GM12878 (cell line): ENCODE results near the gene PTPRN2.

ENCODE experiments used
- ATF2 ChIP-seq: IDR thresholded peaks from 2 replicates; pipeline ENCODE4 v1.6.1; 2012; ENCODE audit warnings: low read length, inconsistent platforms
- CHD2 ChIP-seq: IDR thresholded peaks from 2 replicates; pipeline ENCODE4 v1.6.1; 2011; ENCODE audit warnings: low read depth, low read length, improper control_type of control experiment, borderline replicate concordance
- CREM ChIP-seq: IDR thresholded peaks from 2 replicates; pipeline ENCODE4 v1.6.1; 2014; ENCODE audit warnings: antibody characterized with exemption, low read depth
- EZH2 ChIP-seq: IDR thresholded peaks from 2 replicates; pipeline ENCODE4 v1.6.1; 2012; ENCODE audit warnings: low read depth, mild to moderate bottlenecking, control low read depth, inconsistent platforms, low read length, borderline replicate concordance; ENCODE audit not compliant: control insufficient read depth
- GABPA ChIP-seq: IDR thresholded peaks from 2 replicates; pipeline ENCODE4 v1.6.1; 2014; ENCODE audit warnings: antibody characterized with exemption, low read depth, mild to moderate bottlenecking, inconsistent platforms
- HDAC2 ChIP-seq: fragments of 200-600 bp; sonication (generic); IDR thresholded peaks from 2 replicates; pipeline ENCODE4 v1.6.1; 2017
- POLR2A ChIP-seq: IDR thresholded peaks from 2 replicates; pipeline ENCODE4 v1.6.1; 2011; ENCODE audit warnings: low read depth, mild to moderate bottlenecking, low read length
- POLR2AphosphoS5 ChIP-seq: IDR thresholded peaks from 2 replicates; pipeline ENCODE4 v1.6.1; 2011; ENCODE audit warnings: mild to moderate bottlenecking, low read length, inconsistent platforms
- TF ChIP-seq, protein P1 (sequence below), 3 experiments: IDR thresholded peaks in 2 of 3; conservative IDR thresholded peaks in 1 of 3; 2 replicates each; pipeline ENCODE4 v1.5.1; 2011; ENCODE audit warnings: low read depth in 3 of 3, low read length in 3 of 3, mild to moderate bottlenecking in 3 of 3, control low read depth in 2 of 3, moderate library complexity in 2 of 3, inconsistent platforms in 1 of 3, mixed read lengths in 1 of 3; ENCODE audit not compliant: control insufficient read depth in 2 of 3, insufficient read depth in 1 of 3; ENCODE audit errors: extremely low read depth in 1 of 3
- TF ChIP-seq, protein P2 (sequence below): IDR thresholded peaks from 2 replicates; pipeline ENCODE4 v1.6.1; 2012; ENCODE audit warnings: mild to moderate bottlenecking, low read depth, low read length

DNA sequence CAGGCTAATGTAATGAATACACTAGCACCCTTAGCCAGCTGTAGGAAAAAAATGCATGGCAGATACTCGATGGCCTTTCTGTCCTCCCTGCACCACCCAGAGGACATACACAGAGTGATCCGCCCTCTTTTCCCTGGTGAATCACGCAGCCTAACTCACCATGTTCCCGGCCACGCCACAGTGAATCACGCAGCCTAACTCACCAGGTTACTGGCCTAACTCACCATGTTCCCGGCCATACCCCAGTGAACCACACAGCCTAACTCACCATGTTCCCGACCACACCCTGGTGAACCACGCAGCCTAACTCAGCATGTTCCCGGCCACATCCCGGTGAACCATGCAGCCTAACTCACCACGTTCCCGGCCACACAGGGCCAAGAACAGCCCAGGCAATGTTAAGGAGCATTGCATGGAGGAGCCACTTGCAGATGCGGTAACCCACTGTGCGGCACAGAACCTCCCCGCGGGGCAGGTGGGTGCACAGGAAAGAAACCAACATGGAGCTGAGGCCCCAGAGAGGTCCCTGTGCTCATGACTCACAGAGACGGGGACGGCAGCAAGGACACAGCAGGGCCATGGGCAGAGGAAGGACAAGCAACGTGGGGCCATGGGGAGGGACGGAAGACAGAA lies 742.3 kb downstream of the PTPRN2 start:
- TF ChIP-seq CHD2 (no peak), POLR2A (no peak), GABPA (no peak), POLR2AphosphoS5 (no peak), ATF2 (no peak), HDAC2 (no peak), CREM (no peak), EZH2 (no peak)
- TF ChIP-seq, protein P1, sequence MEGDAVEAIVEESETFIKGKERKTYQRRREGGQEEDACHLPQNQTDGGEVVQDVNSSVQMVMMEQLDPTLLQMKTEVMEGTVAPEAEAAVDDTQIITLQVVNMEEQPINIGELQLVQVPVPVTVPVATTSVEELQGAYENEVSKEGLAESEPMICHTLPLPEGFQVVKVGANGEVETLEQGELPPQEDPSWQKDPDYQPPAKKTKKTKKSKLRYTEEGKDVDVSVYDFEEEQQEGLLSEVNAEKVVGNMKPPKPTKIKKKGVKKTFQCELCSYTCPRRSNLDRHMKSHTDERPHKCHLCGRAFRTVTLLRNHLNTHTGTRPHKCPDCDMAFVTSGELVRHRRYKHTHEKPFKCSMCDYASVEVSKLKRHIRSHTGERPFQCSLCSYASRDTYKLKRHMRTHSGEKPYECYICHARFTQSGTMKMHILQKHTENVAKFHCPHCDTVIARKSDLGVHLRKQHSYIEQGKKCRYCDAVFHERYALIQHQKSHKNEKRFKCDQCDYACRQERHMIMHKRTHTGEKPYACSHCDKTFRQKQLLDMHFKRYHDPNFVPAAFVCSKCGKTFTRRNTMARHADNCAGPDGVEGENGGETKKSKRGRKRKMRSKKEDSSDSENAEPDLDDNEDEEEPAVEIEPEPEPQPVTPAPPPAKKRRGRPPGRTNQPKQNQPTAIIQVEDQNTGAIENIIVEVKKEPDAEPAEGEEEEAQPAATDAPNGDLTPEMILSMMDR (IDR thresholded peaks at IDR 0.05 in 2 of 3, conservative IDR thresholded peaks at IDR 0.05 in 1 of 3; ENCODE audit: control insufficient read depth in 2 of 3, extremely low read depth in 1 of 3, insufficient read depth in 1 of 3, low read depth in 3 of 3, low read length in 3 of 3), result no peak
- TF ChIP-seq, protein P2, sequence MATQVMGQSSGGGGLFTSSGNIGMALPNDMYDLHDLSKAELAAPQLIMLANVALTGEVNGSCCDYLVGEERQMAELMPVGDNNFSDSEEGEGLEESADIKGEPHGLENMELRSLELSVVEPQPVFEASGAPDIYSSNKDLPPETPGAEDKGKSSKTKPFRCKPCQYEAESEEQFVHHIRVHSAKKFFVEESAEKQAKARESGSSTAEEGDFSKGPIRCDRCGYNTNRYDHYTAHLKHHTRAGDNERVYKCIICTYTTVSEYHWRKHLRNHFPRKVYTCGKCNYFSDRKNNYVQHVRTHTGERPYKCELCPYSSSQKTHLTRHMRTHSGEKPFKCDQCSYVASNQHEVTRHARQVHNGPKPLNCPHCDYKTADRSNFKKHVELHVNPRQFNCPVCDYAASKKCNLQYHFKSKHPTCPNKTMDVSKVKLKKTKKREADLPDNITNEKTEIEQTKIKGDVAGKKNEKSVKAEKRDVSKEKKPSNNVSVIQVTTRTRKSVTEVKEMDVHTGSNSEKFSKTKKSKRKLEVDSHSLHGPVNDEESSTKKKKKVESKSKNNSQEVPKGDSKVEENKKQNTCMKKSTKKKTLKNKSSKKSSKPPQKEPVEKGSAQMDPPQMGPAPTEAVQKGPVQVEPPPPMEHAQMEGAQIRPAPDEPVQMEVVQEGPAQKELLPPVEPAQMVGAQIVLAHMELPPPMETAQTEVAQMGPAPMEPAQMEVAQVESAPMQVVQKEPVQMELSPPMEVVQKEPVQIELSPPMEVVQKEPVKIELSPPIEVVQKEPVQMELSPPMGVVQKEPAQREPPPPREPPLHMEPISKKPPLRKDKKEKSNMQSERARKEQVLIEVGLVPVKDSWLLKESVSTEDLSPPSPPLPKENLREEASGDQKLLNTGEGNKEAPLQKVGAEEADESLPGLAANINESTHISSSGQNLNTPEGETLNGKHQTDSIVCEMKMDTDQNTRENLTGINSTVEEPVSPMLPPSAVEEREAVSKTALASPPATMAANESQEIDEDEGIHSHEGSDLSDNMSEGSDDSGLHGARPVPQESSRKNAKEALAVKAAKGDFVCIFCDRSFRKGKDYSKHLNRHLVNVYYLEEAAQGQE, result no peak
